RWPE2 (cell line): ENCODE data around the gene YPEL1.
"Not testable (repeated sequence)": the region's sequence is repeated elsewhere in the genome, so short reads cannot be mapped to it uniquely, and the experiment has no call there.

ENCODE experiments used
- ATAC-seq: fragments of 200-7000 bp; cut with Tn5 transposase; 3 replicates; pipeline ENCODE4 v1.9.1; 2021; ENCODE audit warnings: low read depth
- DNase-seq: peaks from one replicate; pipeline ENCODE4 v3.0.0-alpha.2; 2020; ENCODE audit warnings: low spot score
- H3K27ac ChIP-seq: fragments of 450-650 bp; 2 replicates; pipeline ENCODE4 v1.5.1; 2017; ENCODE audit warnings: mild to moderate bottlenecking; ENCODE audit not compliant: poor library complexity, severe bottlenecking
- H3K27me3 ChIP-seq: fragments of 250-450 bp; sonication (Bioruptor Pico); 2 replicates; pipeline ENCODE4 v1.5.1; 2021; ENCODE audit warnings: mild to moderate bottlenecking, moderate library complexity; ENCODE audit not compliant: insufficient read depth, poor library complexity, severe bottlenecking
- H3K36me3 ChIP-seq: fragments of 250-450 bp; sonication (Bioruptor Pico); 2 replicates; pipeline ENCODE4 v1.5.1; 2020; ENCODE audit warnings: low read depth, mild to moderate bottlenecking, moderate library complexity
- H3K4me1 ChIP-seq: fragments of 250-450 bp; sonication (Bioruptor Pico); 2 replicates; pipeline ENCODE4 v1.5.1; 2021; ENCODE audit warnings: mild to moderate bottlenecking, moderate library complexity; ENCODE audit not compliant: insufficient read depth, poor library complexity, severe bottlenecking
- H3K4me3 ChIP-seq: fragments of 250-450 bp; sonication (Bioruptor Pico); 2 replicates; pipeline ENCODE4 v1.5.1; 2021; ENCODE audit warnings: mild to moderate bottlenecking, moderate library complexity; ENCODE audit not compliant: severe bottlenecking
- H3K9me3 ChIP-seq: fragments of 250-450 bp; sonication (Bioruptor Pico); 2 replicates; pipeline ENCODE4 v1.5.1; 2021; ENCODE audit warnings: mild to moderate bottlenecking, moderate library complexity; ENCODE audit not compliant: severe bottlenecking
- CTCF ChIP-seq: fragments of 450-650 bp; IDR thresholded peaks from one replicate; pipeline ENCODE4 v1.5.1; 2017; ENCODE audit warnings: mild to moderate bottlenecking, moderate library complexity; ENCODE audit not compliant: poor library complexity, severe bottlenecking

YPEL1 gene

GRCh38 chr22:21694394-21694793, 41.2 kb downstream of the YPEL1 start:
- DNase-seq (no peak), ATAC-seq (no peak)
- Histone ChIP-seq H3K27ac (no peak overlapping the region), H3K4me1 (no peaks in the 10 kb centered on the region), H3K9me3 (peaks cover 2% of the 10 kb centered on the region), H3K4me3 (no peak overlapping the region), H3K36me3 (peaks cover 8% of the 10 kb centered on the region), H3K27me3 (no peaks in the 10 kb centered on the region)
- no peak for TF ChIP-seq CTCF

GRCh38 chr22:21693999-21694341, 41.6 kb downstream of the YPEL1 start:
- peaks cover 8% of the 10 kb centered on the region for H3K36me3 ChIP-seq

GRCh38 chr22:21693333-21693998, 42.1 kb downstream of the YPEL1 start:
- peaks cover 13% of the 10 kb centered on the region for H3K36me3 ChIP-seq
- DNase-seq (no peak), ATAC-seq (no peak)
- TF ChIP-seq CTCF = no peak
- H3K27ac ChIP-seq = no peak overlapping the region
- H3K27me3 ChIP-seq = no peaks in the 10 kb centered on the region
- no peak overlapping the region for H3K4me3 ChIP-seq
- peaks cover 2% of the 10 kb centered on the region for H3K9me3 ChIP-seq
- H3K4me1 ChIP-seq = peaks cover 1% of the 10 kb centered on the region

More at GRCh38 chr22:21693999-21694341, 41.6 kb downstream of the YPEL1 start:
- Histone ChIP-seq H3K4me1 (no peaks in the 10 kb centered on the region), H3K9me3 (peaks cover 2% of the 10 kb centered on the region), H3K27me3 (no peaks in the 10 kb centered on the region), H3K4me3 (no peak overlapping the region), H3K27ac (no peak overlapping the region)
- no peak for TF ChIP-seq CTCF
- DNase-seq (no peak), ATAC-seq (no peak)

GRCh38 chr22:21692856-21693255, 42.7 kb downstream of the YPEL1 start:
- not testable (repeated sequence) for DNase-seq, H3K4me3 ChIP-seq, H3K27ac ChIP-seq, H3K9me3 ChIP-seq, H3K27me3 ChIP-seq, H3K4me1 ChIP-seq, ATAC-seq
- H3K36me3 ChIP-seq = peaks cover 15% of the 10 kb centered on the region

- no peak for DNase-seq
- no peak for TF ChIP-seq CTCF
- ATAC-seq = no peak
- Histone ChIP-seq H3K4me1 (peaks cover 10% of the 10 kb centered on the region), H3K27ac (no peak overlapping the region), H3K36me3 (peaks cover 14% of the 10 kb centered on the region), H3K9me3 (peaks cover 2% of the 10 kb centered on the region), H3K27me3 (no peaks in the 10 kb centered on the region), H3K4me3 (no peak overlapping the region)
Measured at GRCh38 chr22:21691816-21692215, 43.8 kb downstream of the YPEL1 start.
